IPS DF 6.9 (cell line): ENCODE results near the gene WLS.
"Not testable (repeated sequence)": the region's sequence is repeated elsewhere in the genome, so short reads cannot be mapped to it uniquely, and the experiment has no call there.

Experiments used
- DNase-seq: peaks from one replicate; pipeline ENCODE4 v3.0.0-alpha.2; 2013; ENCODE audit warnings: low read depth, low spot score
- H3K27ac ChIP-seq: one replicate; pipeline ENCODE4 v1.5.1; 2013; ENCODE audit warnings: low read length, control low read depth
- H3K27me3 ChIP-seq: 2 replicates; pipeline ENCODE4 v1.6.1; 2013; ENCODE audit warnings: mild to moderate bottlenecking, low read length; ENCODE audit not compliant: control insufficient read depth, insufficient read depth
- H3K36me3 ChIP-seq: 2 replicates; pipeline ENCODE4 v1.6.1; 2013; ENCODE audit warnings: low read length; ENCODE audit not compliant: control insufficient read depth, insufficient read depth
- H3K4me1 ChIP-seq: 2 replicates; pipeline ENCODE4 v1.6.1; 2013; ENCODE audit warnings: low read length; ENCODE audit not compliant: control insufficient read depth, insufficient read depth
- H3K4me3 ChIP-seq: 2 replicates; pipeline ENCODE4 v1.5.1; 2013; ENCODE audit warnings: mild to moderate bottlenecking, low read length
- H3K9me3 ChIP-seq: 2 replicates; pipeline ENCODE4 v1.6.1; 2013; ENCODE audit warnings: low read length, inconsistent platforms; ENCODE audit not compliant: control insufficient read depth, insufficient read depth
- WGBS: extraction: QIAGEN DNeasy Blood & Tissue Kit; methylation state at CpG from one replicate; pipeline ENCODE4 v1.1.7; 2013; ENCODE audit warnings: mixed read lengths, missing lambda C conversion rate; ENCODE audit not compliant: insufficient read length, insufficient coverage; 5-methylcytosine and 5-hydroxymethylcytosine counted together

The WLS gene

DNA sequence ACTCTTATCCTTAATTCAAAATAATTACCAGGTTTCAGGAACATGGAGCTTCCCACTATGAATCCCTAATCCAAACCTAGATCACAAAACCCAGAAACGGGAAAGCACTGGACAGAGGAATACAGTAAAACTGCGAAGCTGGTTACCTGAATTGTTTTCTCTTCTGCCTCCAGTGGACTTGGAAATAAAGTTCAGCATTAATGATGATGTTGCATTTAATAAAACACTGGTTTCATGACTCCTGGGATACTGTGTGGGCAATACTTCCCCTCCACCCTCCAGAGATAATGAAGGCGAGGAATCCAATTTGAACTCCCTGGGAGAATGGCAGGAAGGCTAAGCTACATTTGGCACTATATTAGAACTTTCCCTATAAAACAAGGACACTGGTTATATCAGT, 65.1 kb downstream of the WLS start:
- Histone ChIP-seq H3K27me3 (no peaks in the 10 kb centered on the region), H3K27ac (no peak overlapping the region), H3K4me3 (no peak overlapping the region), H3K36me3 (no peaks in the 10 kb centered on the region), H3K9me3 (no peaks in the 10 kb centered on the region), H3K4me1 (no peaks in the 10 kb centered on the region)
- DNase-seq = no peak
- no CpG with 5 or more reads among the region's 3 CpGs for WGBS

DNA sequence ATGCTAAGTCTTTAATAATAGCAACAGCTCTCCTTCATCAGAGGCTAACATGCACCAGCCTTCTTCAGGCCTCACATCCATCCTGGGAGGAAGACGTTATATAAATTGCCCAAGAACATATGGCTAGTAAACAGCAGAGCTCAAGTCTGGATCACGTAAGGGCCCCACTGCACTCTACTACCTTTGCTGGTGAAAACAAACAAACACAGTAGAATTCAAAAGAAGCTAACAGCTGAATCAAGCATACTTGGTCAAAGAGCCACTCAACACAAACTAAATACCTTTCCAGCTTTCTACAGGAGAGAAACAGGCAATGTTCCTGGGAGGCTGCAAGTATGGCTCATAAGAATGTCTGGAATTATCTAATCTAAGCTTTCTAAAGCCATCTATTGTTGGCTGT, 66.0 kb downstream of the WLS start:
- no peak for DNase-seq
- no CpG with 5 or more reads among the region's 2 CpGs for WGBS
- Histone ChIP-seq H3K27ac (no peak overlapping the region), H3K27me3 (no peaks in the 10 kb centered on the region), H3K36me3 (no peaks in the 10 kb centered on the region), H3K4me3 (no peak overlapping the region), H3K9me3 (no peaks in the 10 kb centered on the region), H3K4me1 (no peaks in the 10 kb centered on the region)

DNA sequence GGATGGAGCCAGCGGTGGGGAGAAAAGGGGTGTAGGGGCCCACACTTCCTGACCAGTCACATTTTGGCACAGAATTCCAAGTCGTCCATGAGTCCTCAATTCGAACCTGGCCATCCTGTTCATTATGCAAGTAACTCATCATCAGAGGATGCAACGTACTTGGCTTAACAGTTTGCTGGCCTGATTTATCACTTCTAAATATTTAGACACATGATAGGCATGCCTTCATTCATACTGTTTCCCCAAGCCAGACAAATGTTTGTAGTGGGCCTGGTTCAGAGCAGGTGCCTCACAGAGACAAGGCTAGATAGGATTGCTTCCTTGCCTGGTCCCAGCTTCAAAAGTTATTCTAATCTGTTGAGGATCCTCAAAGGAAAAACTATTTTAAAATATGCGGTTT, 66.7 kb downstream of the WLS start:
- H3K27me3 ChIP-seq = no peaks in the 10 kb centered on the region
- no CpG with 5 or more reads among the region's 5 CpGs for WGBS
- H3K4me1 ChIP-seq = no peaks in the 10 kb centered on the region
- H3K27ac ChIP-seq = no peak overlapping the region
- H3K9me3 ChIP-seq = no peaks in the 10 kb centered on the region
- H3K36me3 ChIP-seq = no peaks in the 10 kb centered on the region
- no peak for DNase-seq
- H3K4me3 ChIP-seq = no peak overlapping the region

DNA sequence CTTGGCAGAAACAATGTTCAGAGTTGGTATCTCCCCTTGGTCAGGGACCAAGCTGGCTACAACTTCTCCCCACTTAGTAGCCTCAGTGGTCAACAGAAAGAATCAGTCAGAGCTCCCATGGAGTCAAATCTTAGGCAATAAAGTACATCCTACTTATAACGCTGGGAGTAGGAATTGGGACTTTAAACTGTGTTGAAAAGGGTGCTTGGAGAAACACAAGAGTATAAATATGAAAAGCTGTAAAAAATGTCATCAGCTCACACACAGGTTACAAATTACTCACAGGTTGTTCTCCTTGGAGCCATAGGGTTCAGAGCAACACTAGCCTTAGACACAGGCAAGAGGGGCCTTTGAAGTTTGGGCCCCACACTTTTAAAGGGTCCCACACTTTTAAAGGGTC, 67.4 kb downstream of the WLS start:
- no peak overlapping the region for H3K4me3 ChIP-seq
- no peak overlapping the region for H3K27ac ChIP-seq
- H3K36me3 ChIP-seq = no peaks in the 10 kb centered on the region
- no CpG with 5 or more reads among the region's 1 CpG for WGBS
- no peak for DNase-seq
- no peaks in the 10 kb centered on the region for H3K9me3 ChIP-seq
- H3K4me1 ChIP-seq = no peaks in the 10 kb centered on the region
- H3K27me3 ChIP-seq = no peaks in the 10 kb centered on the region

DNA sequence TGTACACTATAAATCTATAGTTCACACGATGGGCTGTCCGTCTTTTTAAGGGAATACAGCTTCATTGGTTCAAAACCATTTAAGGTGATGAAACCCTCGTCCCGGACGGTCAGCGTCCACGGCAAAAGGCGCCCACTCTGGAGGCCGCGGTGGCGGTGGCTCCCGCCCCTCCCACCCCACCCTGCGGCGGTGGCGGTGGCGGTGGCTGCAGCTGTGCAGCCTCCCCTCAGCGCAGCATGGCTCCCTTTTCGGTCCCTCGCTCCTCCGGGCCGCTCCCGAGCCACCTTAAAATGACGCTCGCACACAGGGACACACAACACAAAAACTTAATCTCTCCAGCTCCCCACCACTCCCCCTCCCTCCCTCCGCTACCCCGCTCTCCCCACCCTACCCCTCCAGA, 69.1 kb downstream of the WLS start:
- no peak overlapping the region for H3K27ac ChIP-seq
- no CpG with 5 or more reads among the region's 26 CpGs for WGBS
- H3K27me3 ChIP-seq = no peaks in the 10 kb centered on the region
- no peak overlapping the region for H3K4me3 ChIP-seq
- no peaks in the 10 kb centered on the region for H3K9me3 ChIP-seq
- H3K4me1 ChIP-seq = no peaks in the 10 kb centered on the region
- no peak for DNase-seq
- H3K36me3 ChIP-seq = no peaks in the 10 kb centered on the region

DNA sequence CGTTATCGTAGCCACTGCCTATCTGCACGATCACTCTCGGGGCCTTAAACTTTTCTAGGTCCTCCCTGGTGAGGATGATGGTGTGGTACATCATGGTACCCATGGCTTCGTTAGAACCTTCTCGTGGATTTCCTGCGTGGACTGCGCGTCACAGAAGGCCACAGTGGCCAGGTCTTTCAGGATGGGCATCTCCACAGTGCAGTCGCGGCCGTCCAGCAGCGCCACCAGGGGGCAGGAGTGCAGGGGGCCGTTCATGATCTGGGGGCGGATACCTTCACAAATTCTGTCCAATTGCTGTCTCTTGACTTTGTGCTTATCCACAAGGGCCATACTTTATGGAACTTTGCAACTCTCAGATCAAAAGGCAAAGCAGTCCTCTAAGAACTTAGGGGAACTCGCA, 69.6 kb downstream of the WLS start:
- no peaks in the 10 kb centered on the region for H3K9me3 ChIP-seq
- DNase-seq = no peak
- no CpG with 5 or more reads among the region's 16 CpGs for WGBS
- no peak overlapping the region for H3K27ac ChIP-seq
- no peaks in the 10 kb centered on the region for H3K36me3 ChIP-seq
- no peaks in the 10 kb centered on the region for H3K27me3 ChIP-seq
- no peaks in the 10 kb centered on the region for H3K4me1 ChIP-seq
- H3K4me3 ChIP-seq = no peak overlapping the region

DNA sequence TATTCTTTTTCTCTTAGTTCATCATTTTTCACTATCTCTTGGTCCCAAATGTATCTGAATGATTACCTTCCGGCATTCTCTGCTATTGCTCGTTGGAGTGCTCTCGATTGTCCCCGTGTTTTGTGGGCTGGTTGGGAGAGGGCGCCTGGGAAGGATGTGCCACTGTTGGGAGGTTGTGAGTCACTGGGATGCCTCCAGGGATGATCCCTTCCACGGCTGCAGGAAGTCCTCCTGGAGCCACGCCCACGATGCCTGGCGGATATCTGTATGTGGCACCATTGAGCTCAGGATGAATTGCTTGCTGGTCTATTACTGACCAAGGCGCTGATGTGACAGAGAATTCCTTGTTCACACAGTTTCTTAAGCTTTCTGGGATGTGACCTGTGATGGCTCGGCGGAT, 70.7 kb downstream of the WLS start:
- H3K27me3 ChIP-seq, H3K9me3 ChIP-seq, DNase-seq, H3K4me3 ChIP-seq, H3K36me3 ChIP-seq, H3K4me1 ChIP-seq, H3K27ac ChIP-seq: not testable (repeated sequence)
- WGBS = no CpG with 5 or more reads among the region's 12 CpGs

DNA sequence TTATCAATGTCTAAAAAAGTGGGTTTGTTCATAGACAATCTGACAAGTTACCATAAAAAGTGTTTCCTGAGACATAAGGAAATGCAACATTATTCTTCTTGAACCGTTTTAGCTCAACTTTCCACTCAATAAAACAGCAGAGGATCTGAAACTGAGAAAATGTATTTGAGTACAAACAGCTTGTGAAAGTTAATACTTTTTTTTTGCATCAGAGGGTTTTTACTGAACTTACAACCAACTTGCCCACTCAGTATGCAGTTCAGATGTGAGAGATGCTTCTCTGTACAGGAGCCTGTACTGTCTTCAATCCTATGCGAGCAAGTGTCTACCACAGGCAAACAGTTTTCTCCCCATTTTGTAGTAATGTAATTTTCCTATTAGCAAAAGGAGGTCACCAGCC, 71.4 kb downstream of the WLS start:
- DNase-seq, H3K36me3 ChIP-seq, H3K4me1 ChIP-seq, H3K27ac ChIP-seq, H3K9me3 ChIP-seq, H3K4me3 ChIP-seq, H3K27me3 ChIP-seq: not testable (repeated sequence)
- WGBS = no CpG with 5 or more reads among the region's 2 CpGs

DNA sequence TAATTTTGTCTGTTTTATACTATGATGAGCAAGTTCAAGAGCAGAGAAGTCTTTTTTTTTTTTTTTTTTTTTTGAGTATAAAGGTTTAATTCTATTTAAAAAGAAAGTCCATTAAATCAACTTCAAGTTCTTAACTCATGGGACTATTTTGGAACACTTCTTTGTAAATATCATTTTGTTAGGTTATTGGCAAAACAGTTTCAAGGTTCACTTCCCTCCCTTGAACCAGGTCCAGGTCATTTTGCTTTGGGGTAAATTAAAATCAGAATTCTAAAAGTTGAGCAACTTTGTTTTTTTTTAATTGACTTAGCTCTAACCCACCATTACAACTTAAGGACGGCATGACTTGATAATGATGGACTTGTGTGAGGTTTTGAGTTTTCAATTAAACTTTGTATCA, 72.3 kb downstream of the WLS start:
- no peak overlapping the region for H3K4me3 ChIP-seq
- H3K27me3 ChIP-seq = no peaks in the 10 kb centered on the region
- no peak for DNase-seq
- no peaks in the 10 kb centered on the region for H3K4me1 ChIP-seq
- no peaks in the 10 kb centered on the region for H3K9me3 ChIP-seq
- no peak overlapping the region for H3K27ac ChIP-seq
- WGBS = no CpG with 5 or more reads among the region's 1 CpG
- no peaks in the 10 kb centered on the region for H3K36me3 ChIP-seq

DNA sequence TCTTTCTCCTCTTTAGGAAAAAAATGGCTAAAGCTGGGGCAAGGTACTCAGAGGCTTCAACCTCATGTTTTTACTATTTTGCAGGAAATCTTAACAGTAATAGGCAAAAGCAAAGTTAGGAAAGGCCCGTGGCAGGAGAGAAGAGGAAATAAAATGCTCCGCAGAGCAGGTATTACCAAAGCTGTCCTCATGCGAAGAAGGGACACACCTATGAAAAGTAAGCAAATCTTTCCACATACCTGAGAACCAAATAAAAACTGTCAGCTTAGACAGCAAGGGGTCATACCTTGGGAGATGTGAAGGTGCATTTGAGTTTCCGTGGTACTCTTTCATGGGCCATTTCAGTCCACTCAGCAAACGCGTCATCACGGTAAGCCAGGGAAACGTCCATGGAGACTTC, 73.5 kb downstream of the WLS start:
- no peak overlapping the region for H3K27ac ChIP-seq
- no peaks in the 10 kb centered on the region for H3K4me1 ChIP-seq
- H3K36me3 ChIP-seq = no peaks in the 10 kb centered on the region
- no CpG with 5 or more reads among the region's 8 CpGs for whole genome bisulfite sequencing
- no peaks in the 10 kb centered on the region for H3K27me3 ChIP-seq
- H3K4me3 ChIP-seq = no peak overlapping the region
- H3K9me3 ChIP-seq = no peaks in the 10 kb centered on the region
- no peak for DNase-seq

DNA sequence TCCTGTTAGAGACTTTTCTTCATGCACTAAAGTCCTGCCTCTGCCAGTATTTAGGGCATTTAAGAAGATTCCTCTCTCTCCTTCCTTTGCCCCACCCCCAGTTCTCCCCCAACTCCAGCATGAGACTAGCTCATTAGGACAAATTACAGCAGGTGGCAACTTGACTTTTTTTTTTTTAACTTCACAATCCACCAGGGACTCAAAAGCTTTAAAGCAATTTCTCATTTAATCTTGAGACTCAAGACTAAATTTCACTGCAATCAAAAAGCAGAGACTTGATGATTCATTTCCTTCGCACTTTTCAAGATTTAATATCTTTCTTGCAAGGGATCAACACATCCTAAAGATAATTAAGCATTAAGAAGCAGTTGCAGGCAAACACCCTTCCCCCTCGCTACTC, 74.9 kb downstream of the WLS start:
- Histone ChIP-seq H3K9me3 (no peaks in the 10 kb centered on the region), H3K36me3 (no peaks in the 10 kb centered on the region), H3K27me3 (no peaks in the 10 kb centered on the region), H3K4me1 (no peaks in the 10 kb centered on the region), H3K27ac (no peak overlapping the region), H3K4me3 (no peak overlapping the region)
- no CpG with 5 or more reads among the region's 2 CpGs for WGBS
- no peak for DNase-seq
